ENCODE results near the gene MAP2K7. TPM values are rescaled to one million over a fixed set of nuclear protein-coding genes. Genes with fewer than 3 reads are reported as not detected.
"Not testable (repeated sequence)": the region's sequence is repeated elsewhere in the genome, so short reads cannot be mapped to it uniquely, and the experiment has no call there.

The MAP2K7 gene
- total RNA-seq, 1 donor, result 10.2 TPM

- no peak for DNase-seq (ENCODE audit: low read depth)
- TF ChIP-seq CTCF (IDR thresholded peaks at IDR 0.05; ENCODE audit: insufficient read depth, low read length), result no peak
- H3K4me3 ChIP-seq (ENCODE audit: low read depth, low read length), result no peak overlapping the region
Measured at GRCh38 chr19:7887408-7888144, 16.1 kb upstream of the MAP2K7 start.

- DNase-seq (ENCODE audit: low read depth), result peak; percentile 43
Measured at GRCh38 chr19:7888145-7888825, 15.4 kb upstream of the MAP2K7 start, which contains the start of gene LRRC8E. LRRC8E (plus strand) TSS chr19:7888510; CDS start chr19:7895604, 7,094 bp downstream.

GRCh38 chr19:7888826-7889217, 14.9 kb upstream of the MAP2K7 start:
- TF ChIP-seq CTCF (IDR thresholded peaks at IDR 0.05; ENCODE audit: insufficient read depth, low read length), result no peak
- DNase-seq (ENCODE audit: low read depth), result no peak
- peak overlapping the region; percentile 75 for H3K4me3 ChIP-seq (ENCODE audit: low read depth, low read length)

More at GRCh38 chr19:7888145-7888825, 15.4 kb upstream of the MAP2K7 start, which contains the start of gene LRRC8E:
- peak within 1 kb of the TSS; percentile 75 for H3K4me3 ChIP-seq (ENCODE audit: low read depth, low read length)
- no peak for TF ChIP-seq CTCF (IDR thresholded peaks at IDR 0.05; ENCODE audit: insufficient read depth, low read length)

DNA sequence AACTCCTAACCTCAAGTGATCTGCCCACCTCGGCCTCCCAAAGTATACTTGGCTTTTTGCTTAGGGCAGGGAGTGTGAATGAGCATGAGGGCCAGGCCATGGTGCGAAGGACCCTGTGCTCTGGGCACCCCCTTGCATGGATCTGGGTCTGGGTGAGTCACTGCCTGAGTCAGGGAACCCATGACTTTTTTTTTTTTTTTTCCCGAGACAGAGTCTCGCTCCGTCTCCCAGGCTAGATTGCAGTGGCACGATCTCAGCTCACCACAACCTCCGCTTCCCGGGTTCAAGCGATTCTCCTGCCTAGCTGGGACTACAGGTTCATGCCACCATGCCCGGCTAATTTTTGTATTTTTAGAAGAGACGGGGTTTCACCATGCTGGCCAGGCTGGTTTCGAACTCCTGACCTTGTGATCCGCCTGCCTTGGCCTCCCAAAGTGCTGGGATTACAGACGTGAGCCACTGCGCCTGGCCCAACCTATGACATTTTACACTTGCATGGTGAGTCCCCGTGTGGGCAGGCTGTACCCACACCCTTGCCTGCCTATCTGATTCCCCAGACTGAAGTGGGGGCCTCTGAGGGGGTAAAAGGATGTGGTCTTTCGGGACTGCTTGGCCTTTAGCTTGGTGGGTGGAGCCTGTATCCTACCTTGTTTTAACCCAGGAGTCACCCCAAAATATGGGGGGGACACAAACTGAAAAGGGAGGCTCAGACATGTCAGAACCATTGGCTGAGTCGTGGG, 10.1 kb upstream of the MAP2K7 start:
- H3K4me3 ChIP-seq (ENCODE audit: low read depth, low read length); DNase-seq (ENCODE audit: low read depth): not testable (repeated sequence)

GRCh38 chr19:7894612-7895309, 8.9 kb upstream of the MAP2K7 start:
- no peak for DNase-seq (ENCODE audit: low read depth)
- no peak for TF ChIP-seq CTCF (IDR thresholded peaks at IDR 0.05; ENCODE audit: insufficient read depth, low read length)
- H3K4me3 ChIP-seq (ENCODE audit: low read depth, low read length), result no peak overlapping the region

- DNase-seq (ENCODE audit: low read depth), result no peak
- no peak for TF ChIP-seq CTCF (IDR thresholded peaks at IDR 0.05; ENCODE audit: insufficient read depth, low read length)
- H3K4me3 ChIP-seq (ENCODE audit: low read depth, low read length), result no peak overlapping the region
Measured at GRCh38 chr19:7895565-7895964, 8.1 kb upstream of the MAP2K7 start.

All from fibroblast of the aortic adventitia (primary cell).